Progenitor cell of endocrine pancreas (in vitro differentiated cells): ENCODE data around the gene VPS13D. TPM values are rescaled to one million over a fixed set of nuclear protein-coding genes. Genes with fewer than 3 reads are reported as not detected.

Experiments
- DNase-seq: peaks from one replicate; pipeline ENCODE4 v3.0.0; 2021; ENCODE audit warnings: low spot score; ENCODE audit not compliant: unreplicated experiment
- H3K27ac Mint-ChIP-seq: 2 replicates; pipeline ENCODE4 v1.8.0; 2021; ENCODE audit warnings: mild to moderate bottlenecking, moderate library complexity, mixed read lengths
- H3K27me3 Mint-ChIP-seq: 2 replicates; pipeline ENCODE4 v1.8.0; 2021; ENCODE audit warnings: mixed read lengths
- H3K36me3 Mint-ChIP-seq: 2 replicates; pipeline ENCODE4 v1.8.0; 2022; ENCODE audit warnings: mixed read lengths; ENCODE audit not compliant: insufficient read depth
- H3K4me1 Mint-ChIP-seq: 2 replicates; pipeline ENCODE4 v1.8.0; 2021; ENCODE audit warnings: low read depth, mixed read lengths
- H3K4me3 Mint-ChIP-seq: 2 replicates; pipeline ENCODE4 v1.8.0; 2021; ENCODE audit warnings: low read depth, mild to moderate bottlenecking, moderate library complexity, mixed read lengths
- H3K9me3 Mint-ChIP-seq: 2 replicates; pipeline ENCODE4 v1.8.0; 2021; ENCODE audit warnings: low read depth, mixed read lengths
- total RNA-seq: library from RNA; stranded (reverse); gene quantifications from 2 replicates; pipeline ENCODE4 v1.2.1, GENCODE V29; 2021
- TF ChIP-seq, protein P1 (sequence below): fragments of 200-600 bp; sonication (generic); IDR thresholded peaks from one replicate; pipeline ENCODE4 v1.5.0; 2021; ENCODE audit warnings: antibody characterized with exemption, mild to moderate bottlenecking; ENCODE audit not compliant: unreplicated experiment

The VPS13D gene
- total RNA-seq, 1 donor from 2014 or later, result 41.9 TPM

DNA sequence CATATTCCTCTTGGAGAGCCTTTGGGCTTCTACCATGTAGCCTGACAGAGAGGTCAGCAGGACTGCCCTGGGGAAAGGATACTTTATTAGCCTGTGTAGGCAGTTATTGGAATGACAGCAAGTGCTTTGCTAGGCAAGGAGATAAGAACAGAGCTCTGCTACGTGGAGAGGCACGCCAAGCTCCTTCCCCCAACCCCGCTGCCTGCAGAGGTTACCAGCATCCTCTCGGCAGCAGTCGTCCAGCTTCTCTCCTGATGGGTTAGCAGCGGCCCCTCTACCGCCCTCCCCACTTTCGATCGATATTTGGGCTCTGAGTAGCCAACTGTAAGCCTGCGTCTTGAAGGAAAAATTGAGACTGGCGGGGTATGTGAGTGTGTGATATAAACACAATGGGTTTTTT is 265.9 kb downstream of the VPS13D start:
- no peak for DNase-seq
- peaks cover 24% of the 10 kb centered on the region for H3K36me3 Mint-ChIP-seq
- H3K27ac Mint-ChIP-seq, result peak overlapping the region; percentile 14
- H3K4me1 Mint-ChIP-seq, result peaks cover 26% of the 10 kb centered on the region
- H3K27me3 Mint-ChIP-seq, result no peaks in the 10 kb centered on the region
- TF ChIP-seq, protein P1, sequence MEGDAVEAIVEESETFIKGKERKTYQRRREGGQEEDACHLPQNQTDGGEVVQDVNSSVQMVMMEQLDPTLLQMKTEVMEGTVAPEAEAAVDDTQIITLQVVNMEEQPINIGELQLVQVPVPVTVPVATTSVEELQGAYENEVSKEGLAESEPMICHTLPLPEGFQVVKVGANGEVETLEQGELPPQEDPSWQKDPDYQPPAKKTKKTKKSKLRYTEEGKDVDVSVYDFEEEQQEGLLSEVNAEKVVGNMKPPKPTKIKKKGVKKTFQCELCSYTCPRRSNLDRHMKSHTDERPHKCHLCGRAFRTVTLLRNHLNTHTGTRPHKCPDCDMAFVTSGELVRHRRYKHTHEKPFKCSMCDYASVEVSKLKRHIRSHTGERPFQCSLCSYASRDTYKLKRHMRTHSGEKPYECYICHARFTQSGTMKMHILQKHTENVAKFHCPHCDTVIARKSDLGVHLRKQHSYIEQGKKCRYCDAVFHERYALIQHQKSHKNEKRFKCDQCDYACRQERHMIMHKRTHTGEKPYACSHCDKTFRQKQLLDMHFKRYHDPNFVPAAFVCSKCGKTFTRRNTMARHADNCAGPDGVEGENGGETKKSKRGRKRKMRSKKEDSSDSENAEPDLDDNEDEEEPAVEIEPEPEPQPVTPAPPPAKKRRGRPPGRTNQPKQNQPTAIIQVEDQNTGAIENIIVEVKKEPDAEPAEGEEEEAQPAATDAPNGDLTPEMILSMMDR, result no peak
- peaks cover 3% of the 10 kb centered on the region for H3K9me3 Mint-ChIP-seq
- no peak overlapping the region for H3K4me3 Mint-ChIP-seq

DNA sequence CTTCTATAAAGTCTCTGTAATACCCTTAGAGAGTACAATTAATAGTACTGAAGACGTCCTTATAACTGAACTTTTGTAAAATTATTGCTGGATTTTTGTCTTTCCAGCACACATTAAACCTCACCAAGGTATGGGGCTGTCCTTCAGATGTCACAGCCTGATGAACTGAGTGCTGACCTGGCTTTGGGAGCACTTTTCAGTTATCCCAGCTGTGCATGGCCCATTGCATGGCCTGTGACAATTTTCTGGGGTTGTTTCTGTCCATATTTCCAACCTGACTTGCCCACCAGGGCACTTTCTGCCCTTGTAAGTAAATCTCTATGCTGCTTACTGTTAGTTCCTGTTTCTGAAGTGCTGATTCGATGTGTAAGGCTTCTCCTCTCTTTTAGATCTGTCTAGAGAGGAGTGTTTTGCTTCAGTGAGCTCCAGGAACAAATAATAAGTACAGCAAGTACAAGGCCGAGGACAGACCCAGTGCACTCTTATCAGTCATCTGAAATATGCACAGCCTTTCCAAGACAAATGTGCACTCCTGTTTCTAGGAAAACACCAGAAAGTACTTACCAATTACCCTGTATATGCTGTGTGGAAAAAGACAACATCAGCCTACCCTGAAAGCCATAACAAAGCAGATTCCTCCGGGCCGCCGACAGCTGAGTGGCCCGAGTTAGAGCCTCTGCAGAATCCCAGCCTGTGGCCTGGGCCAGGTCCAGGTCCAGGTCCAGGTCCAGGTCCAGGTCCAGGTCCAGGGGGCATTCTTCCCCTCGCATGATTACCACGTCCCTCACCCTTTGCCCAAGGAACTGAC is 266.5 kb downstream of the VPS13D start:
- Mint-ChIP-seq H3K27me3 (no peaks in the 10 kb centered on the region), H3K4me1 (peaks cover 26% of the 10 kb centered on the region), H3K4me3 (no peak overlapping the region), H3K9me3 (no peaks in the 10 kb centered on the region), H3K36me3 (peaks cover 19% of the 10 kb centered on the region), H3K27ac (peak overlapping the region; percentile 4)
- no peak for DNase-seq
- TF ChIP-seq, protein P1, result no peak

GRCh38 chr1:12499539-12500240 is 269.9 kb downstream of the VPS13D start:
- Mint-ChIP-seq H3K27me3 (no peaks in the 10 kb centered on the region), H3K27ac (no peak overlapping the region), H3K4me3 (no peak overlapping the region), H3K36me3 (peaks cover 21% of the 10 kb centered on the region), H3K4me1 (peaks cover 21% of the 10 kb centered on the region), H3K9me3 (no peaks in the 10 kb centered on the region)
- TF ChIP-seq, protein P1, result no peak
- DNase-seq, result no peak

DNA sequence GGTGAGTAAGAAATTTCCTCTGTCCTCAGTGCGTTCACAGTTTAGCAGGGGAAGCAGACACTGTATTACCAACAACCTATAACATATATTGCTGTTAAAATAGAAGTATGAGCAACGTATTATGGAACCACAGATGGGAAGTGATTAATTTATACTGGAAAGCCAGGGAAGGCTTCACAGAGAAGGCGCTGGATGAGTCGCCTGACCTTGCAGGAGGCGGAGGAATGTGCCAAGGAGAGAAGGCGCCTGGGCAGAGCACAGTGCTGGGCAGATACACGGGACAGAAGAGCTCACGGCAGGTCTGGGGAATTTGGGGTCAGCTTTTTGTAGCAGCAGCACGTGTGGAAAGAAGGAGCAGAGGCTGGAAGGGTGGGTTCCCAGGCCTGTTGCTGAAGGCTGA is 271.8 kb downstream of the VPS13D start:
- H3K4me3 Mint-ChIP-seq, result no peak overlapping the region
- no peak for DNase-seq
- peaks cover 5% of the 10 kb centered on the region for H3K4me1 Mint-ChIP-seq
- H3K27me3 Mint-ChIP-seq, result no peaks in the 10 kb centered on the region
- H3K9me3 Mint-ChIP-seq, result no peaks in the 10 kb centered on the region
- H3K36me3 Mint-ChIP-seq, result peaks cover 21% of the 10 kb centered on the region
- no peak overlapping the region for H3K27ac Mint-ChIP-seq
- TF ChIP-seq, protein P1, result no peak

DNA sequence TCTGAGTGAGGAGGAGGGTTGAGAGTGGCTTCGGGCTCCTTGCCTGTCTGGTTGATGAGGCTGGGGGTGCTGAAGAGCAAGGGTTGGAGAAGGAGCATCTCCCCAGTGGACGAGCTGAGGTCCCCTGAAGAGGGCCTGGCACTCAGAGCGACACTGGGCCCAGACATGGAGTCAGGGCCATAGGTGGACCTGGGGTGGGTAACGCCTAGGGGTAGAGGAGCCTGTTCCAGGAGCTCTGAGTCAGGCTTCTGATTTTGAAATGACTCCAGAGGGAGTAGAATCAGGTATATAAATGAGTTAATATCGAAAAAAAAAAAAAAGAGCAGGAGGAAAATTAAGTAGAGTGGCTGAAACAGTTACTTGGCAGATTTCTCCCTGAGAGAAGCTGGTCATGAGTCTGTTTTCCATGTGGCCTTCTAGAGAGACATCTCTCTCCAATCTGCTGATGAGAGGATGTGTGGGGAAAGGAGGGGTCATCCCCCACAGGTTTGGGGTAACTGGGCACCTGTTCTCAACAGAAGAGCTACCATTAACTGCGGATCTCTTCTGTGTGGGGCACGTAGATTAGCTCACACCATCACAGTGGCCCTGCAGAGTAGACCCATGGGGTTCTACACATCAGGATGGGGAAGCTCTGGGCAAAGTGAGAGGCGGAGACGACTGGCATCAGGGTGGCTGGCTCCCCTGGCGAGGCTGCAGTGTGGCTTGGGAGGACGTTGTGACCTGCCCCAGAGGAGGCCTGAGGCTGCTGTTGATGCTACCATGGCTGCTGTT is 272.7 kb downstream of the VPS13D start:
- TF ChIP-seq, protein P1, result no peak
- H3K4me3 Mint-ChIP-seq, result no peak overlapping the region
- peaks cover 3% of the 10 kb centered on the region for H3K4me1 Mint-ChIP-seq
- peak overlapping the region; percentile 45 for H3K27ac Mint-ChIP-seq
- no peaks in the 10 kb centered on the region for H3K9me3 Mint-ChIP-seq
- H3K27me3 Mint-ChIP-seq, result no peaks in the 10 kb centered on the region
- DNase-seq, result no peak
- peaks cover 19% of the 10 kb centered on the region for H3K36me3 Mint-ChIP-seq
